GM06990 (cell line): ENCODE measurements around the gene TMEM234.
A peak's percentile ranks its signal among the peaks of the same experiment; 100 is the strongest.

Source experiments
- DNase-seq: peaks from one replicate; pipeline ENCODE4 v3.0.0-alpha.2; 2011; ENCODE audit not compliant: insufficient read length; ENCODE audit errors: extremely low read depth
- H3K27me3 ChIP-seq: replicated peaks from 2 replicates; pipeline ENCODE4 v1.6.0; 2011; ENCODE audit warnings: low read length; ENCODE audit not compliant: control insufficient read depth, insufficient read depth
- H3K36me3 ChIP-seq: 2 replicates; pipeline ENCODE4 v1.5.1; 2011; ENCODE audit warnings: low read length; ENCODE audit not compliant: control insufficient read depth, insufficient read depth
- H3K4me3 ChIP-seq: replicated peaks from 2 replicates; pipeline ENCODE4 v1.5.1; 2011; ENCODE audit warnings: low read depth, mild to moderate bottlenecking, control low read depth, low read length
- TF ChIP-seq, protein P1 (sequence below): IDR thresholded peaks from 2 replicates; pipeline ENCODE4 v1.5.1; 2011; ENCODE audit warnings: low read length, control low read depth, mild to moderate bottlenecking, inconsistent platforms; ENCODE audit not compliant: insufficient read depth, poor library complexity, severe bottlenecking

The TMEM234 gene

DNA sequence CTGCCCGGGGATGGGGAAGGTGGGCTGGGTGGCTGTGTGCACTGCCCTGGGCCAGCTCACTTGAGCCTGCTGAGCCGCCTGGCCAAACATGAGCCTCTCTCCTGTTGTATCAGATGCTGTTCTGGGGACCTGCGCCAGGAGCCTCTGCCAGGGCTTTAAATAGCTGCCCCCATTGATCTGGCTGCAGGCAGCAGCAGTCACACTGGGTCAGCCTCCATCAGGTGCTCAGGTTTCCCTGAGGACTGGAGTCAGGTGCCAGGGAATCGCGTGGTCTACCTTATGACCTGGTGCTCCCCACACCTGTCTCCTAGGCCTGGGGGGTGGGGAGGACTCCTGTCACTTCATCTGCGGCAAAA lies 22.5 kb downstream of the TMEM234 start:
- H3K4me3 ChIP-seq: peak overlapping the region; percentile 68
- peaks cover 29% of the 10 kb centered on the region for H3K36me3 ChIP-seq
- TF ChIP-seq, protein P1, sequence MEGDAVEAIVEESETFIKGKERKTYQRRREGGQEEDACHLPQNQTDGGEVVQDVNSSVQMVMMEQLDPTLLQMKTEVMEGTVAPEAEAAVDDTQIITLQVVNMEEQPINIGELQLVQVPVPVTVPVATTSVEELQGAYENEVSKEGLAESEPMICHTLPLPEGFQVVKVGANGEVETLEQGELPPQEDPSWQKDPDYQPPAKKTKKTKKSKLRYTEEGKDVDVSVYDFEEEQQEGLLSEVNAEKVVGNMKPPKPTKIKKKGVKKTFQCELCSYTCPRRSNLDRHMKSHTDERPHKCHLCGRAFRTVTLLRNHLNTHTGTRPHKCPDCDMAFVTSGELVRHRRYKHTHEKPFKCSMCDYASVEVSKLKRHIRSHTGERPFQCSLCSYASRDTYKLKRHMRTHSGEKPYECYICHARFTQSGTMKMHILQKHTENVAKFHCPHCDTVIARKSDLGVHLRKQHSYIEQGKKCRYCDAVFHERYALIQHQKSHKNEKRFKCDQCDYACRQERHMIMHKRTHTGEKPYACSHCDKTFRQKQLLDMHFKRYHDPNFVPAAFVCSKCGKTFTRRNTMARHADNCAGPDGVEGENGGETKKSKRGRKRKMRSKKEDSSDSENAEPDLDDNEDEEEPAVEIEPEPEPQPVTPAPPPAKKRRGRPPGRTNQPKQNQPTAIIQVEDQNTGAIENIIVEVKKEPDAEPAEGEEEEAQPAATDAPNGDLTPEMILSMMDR: no peak
- no peaks in the 10 kb centered on the region for H3K27me3 ChIP-seq
- DNase-seq: no peak

DNA sequence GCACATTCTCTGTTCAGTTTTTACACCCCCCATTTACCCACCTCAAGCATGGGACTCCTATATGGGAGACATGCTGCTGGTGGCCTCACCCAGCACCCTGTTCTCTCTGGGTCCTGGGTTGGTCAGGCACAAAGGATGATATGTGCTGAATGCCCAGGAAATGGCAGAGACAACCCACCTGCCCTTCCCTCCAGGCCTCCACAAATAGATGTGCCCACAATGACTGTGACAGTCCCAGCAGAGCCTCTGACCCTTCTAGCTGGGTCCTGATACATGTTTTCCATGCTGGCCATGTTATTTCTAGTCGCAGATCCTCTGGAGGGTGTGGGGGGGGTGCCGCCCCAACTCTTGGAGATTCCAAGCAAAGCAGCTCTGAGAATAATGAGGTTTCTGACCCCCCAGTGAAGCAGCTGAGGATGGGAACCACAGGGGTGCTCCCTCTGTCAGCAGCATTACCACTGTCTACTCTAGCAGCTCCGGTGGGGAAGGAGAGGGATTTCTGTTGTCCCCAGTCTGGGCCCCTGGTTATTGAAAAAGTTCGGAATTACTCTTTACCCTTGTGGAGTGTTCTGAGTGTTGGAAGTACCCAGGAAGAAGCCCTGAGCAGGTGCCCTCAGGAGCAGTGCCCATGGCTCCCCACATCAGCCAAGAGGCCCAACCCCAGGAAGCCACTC lies 23.0 kb downstream of the TMEM234 start:
- Histone ChIP-seq H3K4me3 (no peak overlapping the region), H3K27me3 (no peaks in the 10 kb centered on the region)
- TF ChIP-seq, protein P1: no peak

GRCh38 chr1:32198237-32199042 lies 23.7 kb downstream of the TMEM234 start:
- TF ChIP-seq, protein P1: no peak
- DNase-seq: no peak
- no peaks in the 10 kb centered on the region for H3K27me3 ChIP-seq
- H3K36me3 ChIP-seq: peaks cover 34% of the 10 kb centered on the region
- no peak overlapping the region for H3K4me3 ChIP-seq

More for the DNA sequence above, 23.0 kb downstream of the TMEM234 start:
- peaks cover 33% of the 10 kb centered on the region for H3K36me3 ChIP-seq
- no peak for DNase-seq

DNA sequence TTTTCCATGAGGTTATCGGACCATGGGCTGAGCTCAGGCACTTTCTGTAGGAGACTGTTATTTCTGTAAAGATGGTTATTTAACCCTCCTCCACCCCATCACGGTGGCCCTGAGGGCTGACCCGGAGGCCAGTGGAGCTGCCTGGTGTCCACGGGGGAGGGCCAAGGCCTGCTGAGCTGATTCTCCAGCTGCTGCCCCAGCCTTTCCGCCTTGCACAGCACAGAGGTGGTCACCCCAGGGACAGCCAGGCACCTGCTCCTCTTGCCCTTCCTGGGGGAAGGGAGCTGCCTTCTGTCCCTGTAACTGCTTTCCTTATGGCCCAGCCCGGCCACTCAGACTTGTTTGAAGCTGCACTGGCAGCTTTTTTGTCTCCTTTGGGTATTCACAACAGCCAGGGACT lies 24.3 kb downstream of the TMEM234 start:
- Histone ChIP-seq H3K4me3 (no peak overlapping the region), H3K27me3 (no peaks in the 10 kb centered on the region), H3K36me3 (peaks cover 39% of the 10 kb centered on the region)
- TF ChIP-seq, protein P1: no peak
- DNase-seq: no peak

GRCh38 chr1:32197074-32197473 lies 25.1 kb downstream of the TMEM234 start:
- H3K36me3 ChIP-seq: peaks cover 44% of the 10 kb centered on the region
- no peaks in the 10 kb centered on the region for H3K27me3 ChIP-seq
- no peak for DNase-seq
- TF ChIP-seq, protein P1: no peak
- no peak overlapping the region for H3K4me3 ChIP-seq
